Measurements from ENCODE around the gene LRCH1.

Gene LRCH1

GRCh38 chr13:46618694-46619254 lies 65.8 kb downstream of the LRCH1 start:
- in situ Hi-C loops (cut with HindIII; ENCODE audit: low pct_unique_long_range_greater_than_20kb, low sequenced_read_pairs) = no loop called here
- DNase-seq (ENCODE audit: low read depth in 1 of 2, low spot score in 1 of 2) = no peak
- no peak for TF ChIP-seq JUND (IDR thresholded peaks at IDR 0.05; ENCODE audit: low read depth)

GRCh38 chr13:46620029-46620428 lies 67.1 kb downstream of the LRCH1 start:
- DNase-seq (ENCODE audit: low read depth in 1 of 2, low spot score in 1 of 2) = no peak
- in situ Hi-C loops (cut with HindIII; ENCODE audit: low pct_unique_long_range_greater_than_20kb, low sequenced_read_pairs) = no loop called here
- TF ChIP-seq JUND (IDR thresholded peaks at IDR 0.05; ENCODE audit: low read depth) = no peak

GRCh38 chr13:46620471-46620870 lies 67.5 kb downstream of the LRCH1 start:
- DNase-seq (ENCODE audit: low read depth in 1 of 2, low spot score in 1 of 2) = no peak
- no peak for TF ChIP-seq JUND (IDR thresholded peaks at IDR 0.05; ENCODE audit: low read depth)
- in situ Hi-C loops (cut with HindIII; ENCODE audit: low pct_unique_long_range_greater_than_20kb, low sequenced_read_pairs) = no loop called here

- TF ChIP-seq JUND (IDR thresholded peaks at IDR 0.05; ENCODE audit: low read depth) = no peak
- in situ Hi-C loops (cut with HindIII; ENCODE audit: low pct_unique_long_range_greater_than_20kb, low sequenced_read_pairs) = no loop called here
- no peak for DNase-seq (ENCODE audit: low read depth in 1 of 2, low spot score in 1 of 2)
These were observed 68.2 kb downstream of the LRCH1 start for GRCh38 chr13:46621133-46621532.

- in situ Hi-C loops (cut with HindIII; ENCODE audit: low pct_unique_long_range_greater_than_20kb, low sequenced_read_pairs) = no loop called here
- no peak for DNase-seq (ENCODE audit: low read depth in 1 of 2, low spot score in 1 of 2)
- no peak for TF ChIP-seq JUND (IDR thresholded peaks at IDR 0.05; ENCODE audit: low read depth)
These were observed 69.0 kb downstream of the LRCH1 start for GRCh38 chr13:46621792-46622629.

- no peak for TF ChIP-seq JUND (IDR thresholded peaks at IDR 0.05; ENCODE audit: low read depth)
- no peak for DNase-seq (ENCODE audit: low read depth in 1 of 2, low spot score in 1 of 2)
- in situ Hi-C loops (cut with HindIII; ENCODE audit: low pct_unique_long_range_greater_than_20kb, low sequenced_read_pairs) = no loop called here
These were observed 69.8 kb downstream of the LRCH1 start for GRCh38 chr13:46622630-46623256.

GRCh38 chr13:46624353-46624752 lies 71.4 kb downstream of the LRCH1 start:
- in situ Hi-C loops (cut with HindIII; ENCODE audit: low pct_unique_long_range_greater_than_20kb, low sequenced_read_pairs) = no loop called here
- no peak for TF ChIP-seq JUND (IDR thresholded peaks at IDR 0.05; ENCODE audit: low read depth)
- no peak for DNase-seq (ENCODE audit: low read depth in 1 of 2, low spot score in 1 of 2)

- TF ChIP-seq JUND (IDR thresholded peaks at IDR 0.05; ENCODE audit: low read depth) = no peak
- in situ Hi-C loops (cut with HindIII; ENCODE audit: low pct_unique_long_range_greater_than_20kb, low sequenced_read_pairs) = no loop called here
- DNase-seq (ENCODE audit: low read depth in 1 of 2, low spot score in 1 of 2) = no peak
These were observed 71.9 kb downstream of the LRCH1 start for GRCh38 chr13:46624821-46625220.

GRCh38 chr13:46627462-46627861 lies 74.5 kb downstream of the LRCH1 start:
- in situ Hi-C loops (cut with HindIII; ENCODE audit: low pct_unique_long_range_greater_than_20kb, low sequenced_read_pairs) = no loop called here
- no peak for DNase-seq (ENCODE audit: low read depth in 1 of 2, low spot score in 1 of 2)
- TF ChIP-seq JUND (IDR thresholded peaks at IDR 0.05; ENCODE audit: low read depth) = no peak

GRCh38 chr13:46628622-46629365 lies 75.8 kb downstream of the LRCH1 start:
- in situ Hi-C loops (cut with HindIII; ENCODE audit: low pct_unique_long_range_greater_than_20kb, low sequenced_read_pairs) = no loop called here
- no peak for DNase-seq (ENCODE audit: low read depth in 1 of 2, low spot score in 1 of 2)
- no peak for TF ChIP-seq JUND (IDR thresholded peaks at IDR 0.05; ENCODE audit: low read depth)

GRCh38 chr13:46629811-46630413 lies 76.9 kb downstream of the LRCH1 start:
- in situ Hi-C loops (cut with HindIII; ENCODE audit: low pct_unique_long_range_greater_than_20kb, low sequenced_read_pairs) = no loop called here
- no peak for TF ChIP-seq JUND (IDR thresholded peaks at IDR 0.05; ENCODE audit: low read depth)
- DNase-seq (ENCODE audit: low read depth in 1 of 2, low spot score in 1 of 2) = no peak

GRCh38 chr13:46630431-46631178 lies 77.6 kb downstream of the LRCH1 start:
- DNase-seq (ENCODE audit: low read depth in 1 of 2, low spot score in 1 of 2) = no peak
- in situ Hi-C loops (cut with HindIII; ENCODE audit: low pct_unique_long_range_greater_than_20kb, low sequenced_read_pairs) = no loop called here
- TF ChIP-seq JUND (IDR thresholded peaks at IDR 0.05; ENCODE audit: low read depth) = no peak
